ENCODE results near the gene TIGD1. TPM values are rescaled to one million over a fixed set of nuclear protein-coding genes. Genes with fewer than 3 reads are reported as not detected.
A peak's percentile ranks its signal among the peaks of the same experiment; 100 is the strongest.

TIGD1 gene
- total and polyA plus RNA-seq, 2 donors from 2014 or later = 4.8 to 7.0 TPM

DNA sequence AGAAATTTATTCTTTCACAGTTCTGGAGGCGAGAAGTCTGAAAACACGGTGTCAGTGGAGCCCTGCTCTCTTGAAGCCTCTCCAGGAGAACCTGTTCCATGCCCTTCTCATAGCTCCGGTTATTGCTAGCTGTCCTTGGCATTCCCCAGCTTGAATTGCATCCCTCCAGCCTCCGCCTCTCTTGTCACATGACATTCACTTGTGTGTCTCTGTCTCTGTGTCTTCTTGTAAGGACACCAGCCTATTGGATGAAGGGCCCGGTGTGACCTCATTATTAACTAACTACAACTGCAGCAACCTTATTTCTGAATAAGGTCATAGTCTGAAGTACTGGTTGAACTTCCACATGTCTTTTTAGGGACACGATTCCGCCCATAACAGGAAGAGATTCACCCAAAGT is 34.7 kb downstream of the TIGD1 start:
- no peak overlapping the region for H3K9ac ChIP-seq (ENCODE audit: low read length in 3 of 3)
- intact Hi-C loops (cut with DNase I) = no loop called here
- no peak for FAIRE-seq

DNA sequence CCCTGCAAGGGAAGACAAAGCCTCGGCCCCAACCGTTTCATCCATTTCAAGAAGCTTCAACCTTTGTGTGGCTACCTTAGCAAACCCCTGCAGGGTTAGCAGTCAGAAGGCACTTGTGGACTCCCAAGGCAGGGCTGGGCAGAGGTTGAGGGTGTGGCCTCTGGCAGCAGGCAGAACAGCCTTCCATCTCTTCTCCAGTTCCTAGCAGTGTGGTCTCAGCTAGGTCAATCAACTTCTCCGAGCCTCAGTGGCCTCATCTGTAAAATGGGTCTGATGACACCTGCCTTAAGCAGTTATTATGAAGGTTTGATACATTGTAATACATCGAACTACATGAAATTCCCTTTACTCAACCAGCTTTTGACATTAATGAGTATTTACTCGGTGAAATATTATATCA is 37.0 kb downstream of the TIGD1 start:
- H3K27ac ChIP-seq (ENCODE audit: low read depth in 2 of 2, low read length in 2 of 2) = no peak overlapping the region
- H3K27me3 ChIP-seq (ENCODE audit: control insufficient read depth, insufficient read depth, low read length) = no peaks in the 10 kb centered on the region
- DNase-seq (no peak), FAIRE-seq (no peak)
- H3K4me1 ChIP-seq (ENCODE audit: control insufficient read depth in 2 of 3, insufficient read depth in 2 of 3, low read depth in 1 of 3, low read length in 3 of 3) = no peaks in the 10 kb centered on the region
- H3K4me3 ChIP-seq (ENCODE audit: low read length in 3 of 3) = no peak overlapping the region
- intact Hi-C loops (cut with DNase I) = no loop called here
- no peaks in the 10 kb centered on the region for H3K9me3 ChIP-seq (ENCODE audit: control insufficient read depth in 2 of 3, insufficient read depth in 1 of 3, low read length in 3 of 3)
- no peak overlapping the region for H3K9ac ChIP-seq (ENCODE audit: low read length in 3 of 3)
- H3K36me3 ChIP-seq (ENCODE audit: control insufficient read depth in 2 of 3, insufficient read depth in 3 of 3, low read length in 3 of 3) = no peaks in the 10 kb centered on the region
- TF ChIP-seq, protein P1, sequence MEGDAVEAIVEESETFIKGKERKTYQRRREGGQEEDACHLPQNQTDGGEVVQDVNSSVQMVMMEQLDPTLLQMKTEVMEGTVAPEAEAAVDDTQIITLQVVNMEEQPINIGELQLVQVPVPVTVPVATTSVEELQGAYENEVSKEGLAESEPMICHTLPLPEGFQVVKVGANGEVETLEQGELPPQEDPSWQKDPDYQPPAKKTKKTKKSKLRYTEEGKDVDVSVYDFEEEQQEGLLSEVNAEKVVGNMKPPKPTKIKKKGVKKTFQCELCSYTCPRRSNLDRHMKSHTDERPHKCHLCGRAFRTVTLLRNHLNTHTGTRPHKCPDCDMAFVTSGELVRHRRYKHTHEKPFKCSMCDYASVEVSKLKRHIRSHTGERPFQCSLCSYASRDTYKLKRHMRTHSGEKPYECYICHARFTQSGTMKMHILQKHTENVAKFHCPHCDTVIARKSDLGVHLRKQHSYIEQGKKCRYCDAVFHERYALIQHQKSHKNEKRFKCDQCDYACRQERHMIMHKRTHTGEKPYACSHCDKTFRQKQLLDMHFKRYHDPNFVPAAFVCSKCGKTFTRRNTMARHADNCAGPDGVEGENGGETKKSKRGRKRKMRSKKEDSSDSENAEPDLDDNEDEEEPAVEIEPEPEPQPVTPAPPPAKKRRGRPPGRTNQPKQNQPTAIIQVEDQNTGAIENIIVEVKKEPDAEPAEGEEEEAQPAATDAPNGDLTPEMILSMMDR (IDR thresholded peaks at IDR 0.05; ENCODE audit: borderline replicate concordance, extremely low read depth, insufficient read depth) = no peak

More for the DNA sequence above, 34.7 kb downstream of the TIGD1 start:
- TF ChIP-seq, protein P1 (IDR thresholded peaks at IDR 0.05; ENCODE audit: borderline replicate concordance, extremely low read depth, insufficient read depth) = no peak
- H3K9me3 ChIP-seq (ENCODE audit: control insufficient read depth in 2 of 3, insufficient read depth in 1 of 3, low read length in 3 of 3) = no peaks in the 10 kb centered on the region
- H3K4me1 ChIP-seq (ENCODE audit: control insufficient read depth in 2 of 3, insufficient read depth in 2 of 3, low read depth in 1 of 3, low read length in 3 of 3) = no peaks in the 10 kb centered on the region
- no peak overlapping the region for H3K27ac ChIP-seq (ENCODE audit: low read depth in 2 of 2, low read length in 2 of 2)
- no peak overlapping the region for H3K4me3 ChIP-seq (ENCODE audit: low read length in 3 of 3)
- no peak for DNase-seq
- H3K27me3 ChIP-seq (ENCODE audit: control insufficient read depth, insufficient read depth, low read length) = no peaks in the 10 kb centered on the region
- no peaks in the 10 kb centered on the region for H3K36me3 ChIP-seq (ENCODE audit: control insufficient read depth in 2 of 3, insufficient read depth in 3 of 3, low read length in 3 of 3)

DNA sequence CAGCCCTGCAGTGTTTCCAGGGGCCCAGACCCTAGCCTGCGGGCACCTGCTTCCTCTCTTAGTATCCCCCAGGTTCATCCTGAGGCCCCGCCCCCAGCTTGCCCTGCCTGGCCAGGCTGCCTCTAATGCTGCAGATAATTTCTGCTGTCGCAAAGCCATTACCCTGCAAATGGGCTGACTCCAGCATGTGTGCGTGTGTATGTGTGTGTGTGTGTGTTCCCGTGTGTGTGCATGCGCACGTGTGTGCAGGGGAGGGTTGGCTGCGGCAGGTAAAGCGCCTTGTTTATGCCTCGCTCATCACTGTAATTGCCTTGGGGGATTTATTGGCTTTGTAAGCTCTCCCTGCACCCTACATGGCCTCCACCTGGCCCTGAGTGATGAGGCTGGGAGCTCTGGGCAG is 37.8 kb downstream of the TIGD1 start:
- TF ChIP-seq, protein P1 (IDR thresholded peaks at IDR 0.05; ENCODE audit: borderline replicate concordance, extremely low read depth, insufficient read depth) = no peak
- FAIRE-seq (no peak), DNase-seq (peak in 4 of 5 donors; percentile 82 to 89 (median 83))
- no peaks in the 10 kb centered on the region for H3K4me1 ChIP-seq (ENCODE audit: control insufficient read depth in 2 of 3, insufficient read depth in 2 of 3, low read depth in 1 of 3, low read length in 3 of 3)
- intact Hi-C loops (cut with DNase I) = no loop called here
- H3K36me3 ChIP-seq (ENCODE audit: control insufficient read depth in 2 of 3, insufficient read depth in 3 of 3, low read length in 3 of 3) = no peaks in the 10 kb centered on the region
- H3K27ac ChIP-seq (ENCODE audit: low read depth in 2 of 2, low read length in 2 of 2) = no peak overlapping the region
- no peaks in the 10 kb centered on the region for H3K9me3 ChIP-seq (ENCODE audit: control insufficient read depth in 2 of 3, insufficient read depth in 1 of 3, low read length in 3 of 3)
- no peak overlapping the region for H3K4me3 ChIP-seq (ENCODE audit: low read length in 3 of 3)
- H3K9ac ChIP-seq (ENCODE audit: low read length in 3 of 3) = no peak overlapping the region
- no peaks in the 10 kb centered on the region for H3K27me3 ChIP-seq (ENCODE audit: control insufficient read depth, insufficient read depth, low read length)

DNA sequence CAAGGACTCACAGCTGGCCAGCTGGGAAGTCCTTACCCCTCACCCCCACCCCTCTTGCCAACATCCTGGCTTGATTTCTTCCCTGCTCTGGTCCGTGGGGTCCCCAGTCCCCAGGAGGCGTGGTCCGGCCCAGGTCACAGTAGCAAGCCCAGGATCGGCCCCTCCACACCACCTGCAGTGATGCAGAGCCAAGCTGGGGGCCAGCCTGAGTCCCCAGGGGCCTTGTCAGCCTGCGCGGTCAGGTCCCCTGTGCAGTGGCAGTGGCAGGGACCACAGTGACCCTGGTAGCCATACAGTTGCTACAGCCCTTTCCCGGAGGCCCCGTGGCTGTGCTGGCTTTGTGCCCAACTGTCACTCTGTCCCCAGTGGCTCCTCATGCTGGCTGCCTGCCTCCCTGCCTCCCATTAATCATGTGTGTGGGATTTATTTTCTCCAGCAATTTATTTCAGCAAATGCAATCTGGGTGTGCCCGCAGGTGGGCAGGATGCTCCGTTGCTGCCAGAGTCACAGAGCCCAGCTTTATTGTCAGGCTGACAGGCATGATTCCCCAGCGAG is 38.9 kb downstream of the TIGD1 start:
- TF ChIP-seq, protein P1 (IDR thresholded peaks at IDR 0.05; ENCODE audit: borderline replicate concordance, extremely low read depth, insufficient read depth) = no peak
- DNase-seq (peak in 1 of 5 donors; percentile 63), FAIRE-seq (no peak)
- no peak overlapping the region for H3K9ac ChIP-seq (ENCODE audit: low read length in 3 of 3)
- H3K36me3 ChIP-seq (ENCODE audit: control insufficient read depth in 2 of 3, insufficient read depth in 3 of 3, low read length in 3 of 3) = no peaks in the 10 kb centered on the region
- no peaks in the 10 kb centered on the region for H3K27me3 ChIP-seq (ENCODE audit: control insufficient read depth, insufficient read depth, low read length)
- intact Hi-C loops (cut with DNase I) = no loop called here
- no peak overlapping the region for H3K27ac ChIP-seq (ENCODE audit: low read depth in 2 of 2, low read length in 2 of 2)
- no peaks in the 10 kb centered on the region for H3K9me3 ChIP-seq (ENCODE audit: control insufficient read depth in 2 of 3, insufficient read depth in 1 of 3, low read length in 3 of 3)
- H3K4me3 ChIP-seq (ENCODE audit: low read length in 3 of 3) = no peak overlapping the region
- H3K4me1 ChIP-seq (ENCODE audit: control insufficient read depth in 2 of 3, insufficient read depth in 2 of 3, low read depth in 1 of 3, low read length in 3 of 3) = no peaks in the 10 kb centered on the region

Measured in kidney (tissue), 14 donors.